Bronchus fibroblast of lung (primary cell): ENCODE results near the gene KRTAP17-1. TPM values are rescaled to one million over a fixed set of nuclear protein-coding genes. Genes with fewer than 3 reads are reported as not detected.

Source experiments
- total RNA-seq: library from RNA; depleted of rRNA; stranded (reverse); fragments of >200 nt; gene quantifications from 2 replicates; pipeline ENCODE4 v1.2.3, GENCODE V29; 2015

The KRTAP17-1 gene
- not detected in 2 replicates for total RNA-seq

GRCh38 chr17:41315204-41315794 lies at the start of gene KRTAP17-1:
TSS of gene KRTAP17-1 (minus strand) at chr17:41315710. CDS start at chr17:41315650, 60 bp downstream.

GRCh38 chr17:41350381-41350878 lies 34.9 kb upstream of the KRTAP17-1 start, which contains the start of gene KRT33A:
TSS of gene KRT33A (minus strand) at chr17:41350828. CDS start at chr17:41350767, 61 bp downstream.

GRCh38 chr17:41308918-41309359 lies 6.6 kb downstream of the KRTAP17-1 start, which contains the start of gene KRTAP16-1:
TSS of gene KRTAP16-1 (minus strand) at chr17:41309309. CDS start at chr17:41309253, 56 bp downstream.

GRCh38 chr17:41301916-41302901 lies 13.3 kb downstream of the KRTAP17-1 start, which contains the start of gene KRTAP29-1:
TSS of gene KRTAP29-1 (minus strand) at chr17:41302851. CDS start at chr17:41302851, 0 bp downstream.

GRCh38 chr17:41275648-41276190 lies 39.8 kb downstream of the KRTAP17-1 start, which contains the start of gene KRTAP9-7:
TSS of gene KRTAP9-7 (plus strand) at chr17:41275698. CDS start at chr17:41275698, 0 bp downstream.

GRCh38 chr17:41265078-41265477 lies 50.4 kb downstream of the KRTAP17-1 start, which contains the start of gene KRTAP9-6:
TSS of gene KRTAP9-6 (plus strand) at chr17:41265378. CDS start at chr17:41265378, 0 bp downstream.

Other genes with a start within 250 kb of the KRTAP17-1 start
- gene KRTAP2-4, start 249.8 kb downstream of the KRTAP17-1 start, total RNA-seq, result not detected in 2 replicates
- not detected in 2 replicates for gene KRTAP4-7, start 231.6 kb downstream of the KRTAP17-1 start, total RNA-seq
- gene KRTAP4-8, start 217.6 kb downstream of the KRTAP17-1 start, total RNA-seq, result not detected in 2 replicates
- gene KRTAP4-16, start 213.5 kb downstream of the KRTAP17-1 start, total RNA-seq, result not detected in 2 replicates
- not detected in 2 replicates for gene KRTAP4-9, start 210.3 kb downstream of the KRTAP17-1 start, total RNA-seq
- gene KRTAP4-11, start 197.3 kb downstream of the KRTAP17-1 start, total RNA-seq, result not detected in 2 replicates
- not detected in 2 replicates for gene KRTAP4-12, start 191.5 kb downstream of the KRTAP17-1 start, total RNA-seq
- gene KRTAP4-6, start 175.2 kb downstream of the KRTAP17-1 start, total RNA-seq, result not detected in 2 replicates
- gene KRTAP4-5, start 165.9 kb downstream of the KRTAP17-1 start, total RNA-seq, result not detected in 2 replicates
- gene KRTAP4-4, start 155.0 kb downstream of the KRTAP17-1 start, total RNA-seq, result not detected in 2 replicates
- not detected in 2 replicates for gene KRTAP4-3, start 147.5 kb downstream of the KRTAP17-1 start, total RNA-seq
- not detected in 2 replicates for gene KRTAP4-2, start 137.5 kb downstream of the KRTAP17-1 start, total RNA-seq
- gene KRTAP4-1, start 130.8 kb downstream of the KRTAP17-1 start, total RNA-seq, result not detected in 2 replicates
- not detected in 2 replicates for gene KRTAP9-1, start 125.8 kb downstream of the KRTAP17-1 start, total RNA-seq
- gene KRTAP9-2, start 89.1 kb downstream of the KRTAP17-1 start, total RNA-seq, result not detected in 2 replicates
- gene KRTAP9-3, start 83.3 kb downstream of the KRTAP17-1 start, total RNA-seq, result not detected in 2 replicates
- gene KRTAP9-8, start 77.7 kb downstream of the KRTAP17-1 start, total RNA-seq, result not detected in 2 replicates
- gene KRTAP9-4, start 66.0 kb downstream of the KRTAP17-1 start, total RNA-seq, result not detected in 2 replicates
- not detected in 2 replicates for gene KRTAP9-9, start 60.3 kb downstream of the KRTAP17-1 start, total RNA-seq
- gene KRTAP9-6, start 50.3 kb downstream of the KRTAP17-1 start, total RNA-seq, result not detected in 2 replicates
- gene KRTAP9-7, start 40.0 kb downstream of the KRTAP17-1 start, total RNA-seq, result not detected in 2 replicates
- not detected in 2 replicates for gene KRTAP29-1, start 12.9 kb downstream of the KRTAP17-1 start, total RNA-seq
- gene KRTAP16-1, start 6.4 kb downstream of the KRTAP17-1 start, total RNA-seq, result not detected in 2 replicates
- not detected in 2 replicates for gene KRT33A, start 35.1 kb upstream of the KRTAP17-1 start, total RNA-seq
- not detected in 2 replicates for gene KRT33B, start 54.1 kb upstream of the KRTAP17-1 start, total RNA-seq
- gene KRT34, start 66.6 kb upstream of the KRTAP17-1 start, total RNA-seq, result 0.89 and 1.0 TPM in 2 replicates
- gene KRT31, start 81.9 kb upstream of the KRTAP17-1 start, total RNA-seq, result not detected in 2 replicates
- not detected in 2 replicates for gene KRT37, start 108.9 kb upstream of the KRTAP17-1 start, total RNA-seq
- gene KRT38, start 125.3 kb upstream of the KRTAP17-1 start, total RNA-seq, result not detected in 2 replicates
- gene KRT32, start 151.7 kb upstream of the KRTAP17-1 start, total RNA-seq, result not detected in 2 replicates
- gene KRT35, start 165.4 kb upstream of the KRTAP17-1 start, total RNA-seq, result not detected in 2 replicates
- not detected in 2 replicates for gene KRT36, start 174.2 kb upstream of the KRTAP17-1 start, total RNA-seq
- gene KRT13, start 189.9 kb upstream of the KRTAP17-1 start, total RNA-seq, result not detected in 2 replicates
- gene KRT15, start 203.2 kb upstream of the KRTAP17-1 start, total RNA-seq, result 0.45 and 0.67 TPM in 2 replicates
- 14.7 and 16.1 TPM in 2 replicates for gene KRT19, start 212.6 kb upstream of the KRTAP17-1 start, total RNA-seq